WTC11 (cell line): ENCODE results near the gene CEP192. TPM values are rescaled to one million over a fixed set of nuclear protein-coding genes. Genes with fewer than 3 reads are reported as not detected.

ENCODE experiments used
- ATAC-seq: fragments of 200-7000 bp; cut with Tn5 transposase; 2 replicates; pipeline ENCODE4 v1.10.0; 2021; ENCODE audit warnings: mild to moderate bottlenecking, moderate library complexity
- CTCF ChIA-PET: fragments of 300-600 bp; sonication (Branson Sonifier 250); formaldehyde crosslinking; loops from one replicate; lab custom pipeline; 2021; ENCODE audit warnings: antibody characterized with exemption; lab: Charles Lee
- POLR2A ChIA-PET: fragments of 350-600 bp; sonication (Branson Sonifier 250); formaldehyde crosslinking; loops from one replicate; lab custom pipeline; 2021; ENCODE audit warnings: antibody characterized with exemption; lab: Charles Lee
- DNase-seq: peaks from one replicate; pipeline ENCODE4 v3.0.0; 2021; ENCODE audit warnings: low spot score
- H3K27ac Mint-ChIP-seq: 2 replicates; pipeline ENCODE4 v1.8.0; 2021; ENCODE audit warnings: mixed read lengths
- H3K27me3 Mint-ChIP-seq: 2 replicates; pipeline ENCODE4 v1.8.0; 2021; ENCODE audit warnings: low read depth, mild to moderate bottlenecking, moderate library complexity, mixed read lengths
- H3K36me3 Mint-ChIP-seq: 2 replicates; pipeline ENCODE4 v1.8.0; 2021; ENCODE audit warnings: mixed read lengths
- H3K4me1 Mint-ChIP-seq: 2 replicates; pipeline ENCODE4 v1.8.0; 2022; ENCODE audit warnings: mixed read lengths
- H3K4me3 Mint-ChIP-seq: 2 replicates; pipeline ENCODE4 v1.8.0; 2021; ENCODE audit warnings: mild to moderate bottlenecking, moderate library complexity, mixed read lengths
- H3K9me3 Mint-ChIP-seq: 2 replicates; pipeline ENCODE4 v1.8.0; 2021; ENCODE audit warnings: mixed read lengths
- ATF1 ChIP-seq: sonication (generic); formaldehyde crosslinking; IDR thresholded peaks from 2 replicates; pipeline ENCODE4 v1.8.1; 2023; ENCODE audit warnings: mild to moderate bottlenecking, moderate library complexity, missing genetic modification reagents
- FOXK1 ChIP-seq: sonication (generic); formaldehyde crosslinking; IDR thresholded peaks from 2 replicates; pipeline ENCODE4 v1.8.0; 2022; ENCODE audit warnings: mild to moderate bottlenecking, moderate library complexity, missing genetic modification reagents
- FOXP1 ChIP-seq: sonication (generic); formaldehyde crosslinking; IDR thresholded peaks from 2 replicates; pipeline ENCODE4 v1.8.0; 2022; ENCODE audit warnings: missing genetic modification reagents, mild to moderate bottlenecking, moderate library complexity, borderline replicate concordance
- GABPB1 ChIP-seq: sonication (generic); formaldehyde crosslinking; IDR thresholded peaks from 2 replicates; pipeline ENCODE4 v1.8.1; 2023; ENCODE audit warnings: mild to moderate bottlenecking, missing genetic modification reagents
- GRHL2 ChIP-seq: fragments of 250-450 bp; sonication (Bioruptor Pico); IDR thresholded peaks from 2 replicates; pipeline ENCODE4 v1.8.0; 2022; ENCODE audit warnings: mild to moderate bottlenecking, moderate library complexity; ENCODE audit not compliant: insufficient replicate concordance, severe bottlenecking
- HMGA2 ChIP-seq: fragments of 250-450 bp; sonication (Bioruptor Pico); IDR thresholded peaks from 2 replicates; pipeline ENCODE4 v1.4.0; 2021; ENCODE audit warnings: mild to moderate bottlenecking, moderate library complexity
- NFYB ChIP-seq: sonication (generic); formaldehyde crosslinking; conservative IDR thresholded peaks from 2 replicates; pipeline ENCODE4 v1.8.0; 2022; ENCODE audit warnings: low read depth, missing genetic modification reagents
- SMAD4 ChIP-seq: sonication (generic); formaldehyde crosslinking; IDR thresholded peaks from 2 replicates; pipeline ENCODE4 v1.8.0; 2022; ENCODE audit warnings: mild to moderate bottlenecking, missing genetic modification reagents
- ZNF121 ChIP-seq: sonication (generic); formaldehyde crosslinking; IDR thresholded peaks from 2 replicates; pipeline ENCODE4 v1.8.0; 2023; ENCODE audit warnings: missing genetic modification reagents
- ZNF263 ChIP-seq: sonication (generic); formaldehyde crosslinking; IDR thresholded peaks from 2 replicates; pipeline ENCODE4 v1.8.1; 2022; ENCODE audit warnings: low read depth, mild to moderate bottlenecking, moderate library complexity, missing genetic modification reagents
- ZNF396 ChIP-seq: fragments of 250-450 bp; sonication (Bioruptor Pico); IDR thresholded peaks from 2 replicates; pipeline ENCODE4 v1.8.0; 2021; ENCODE audit warnings: mild to moderate bottlenecking, moderate library complexity, borderline replicate concordance
- ZNF423 ChIP-seq: fragments of 250-450 bp; sonication (Bioruptor Pico); IDR thresholded peaks from 2 replicates; pipeline ENCODE4 v2.1.2; 2022; ENCODE audit warnings: mild to moderate bottlenecking, moderate library complexity
- total RNA-seq: library from RNA; stranded (reverse); gene quantifications from 3 replicates; pipeline ENCODE4 v1.2.3, GENCODE V29; 2021
- TF ChIP-seq, protein P1 (sequence below): sonication (generic); formaldehyde crosslinking; IDR thresholded peaks from 2 replicates; pipeline ENCODE4 v1.8.1; 2023; ENCODE audit warnings: mild to moderate bottlenecking, missing genetic modification reagents
- TF ChIP-seq, protein P2 (sequence below): sonication (generic); formaldehyde crosslinking; IDR thresholded peaks from 2 replicates; pipeline ENCODE4 v1.8.1; 2023; ENCODE audit warnings: mild to moderate bottlenecking, missing genetic modification reagents, moderate library complexity
- TF ChIP-seq, protein P3 (sequence below): fragments of 250-450 bp; sonication (Bioruptor Pico); IDR thresholded peaks from 2 replicates; pipeline ENCODE4 v1.9.0; 2021; ENCODE audit warnings: mild to moderate bottlenecking
- TF ChIP-seq, protein P4 (sequence below): fragments of 200-600 bp; IDR thresholded peaks from 2 replicates; pipeline ENCODE4 v1.8.0; 2022; ENCODE audit warnings: antibody characterized with exemption
- TF ChIP-seq, protein P5 (sequence below): fragments of 250-450 bp; sonication (Bioruptor Pico); IDR thresholded peaks from 2 replicates; pipeline ENCODE4 v1.8.0; 2021; ENCODE audit warnings: mild to moderate bottlenecking
- TF ChIP-seq, protein P6 (sequence below): sonication (generic); formaldehyde crosslinking; IDR thresholded peaks from 2 replicates; pipeline ENCODE4 v1.8.0; 2022; ENCODE audit warnings: missing genetic modification reagents
- TF ChIP-seq, protein P7 (sequence below): sonication (generic); formaldehyde crosslinking; IDR thresholded peaks from 2 replicates; pipeline ENCODE4 v1.8.0; 2022; ENCODE audit warnings: mild to moderate bottlenecking, missing genetic modification reagents

CEP192 gene
- total RNA-seq, 1 experiment from 2014 or later = 25.4 TPM

DNA sequence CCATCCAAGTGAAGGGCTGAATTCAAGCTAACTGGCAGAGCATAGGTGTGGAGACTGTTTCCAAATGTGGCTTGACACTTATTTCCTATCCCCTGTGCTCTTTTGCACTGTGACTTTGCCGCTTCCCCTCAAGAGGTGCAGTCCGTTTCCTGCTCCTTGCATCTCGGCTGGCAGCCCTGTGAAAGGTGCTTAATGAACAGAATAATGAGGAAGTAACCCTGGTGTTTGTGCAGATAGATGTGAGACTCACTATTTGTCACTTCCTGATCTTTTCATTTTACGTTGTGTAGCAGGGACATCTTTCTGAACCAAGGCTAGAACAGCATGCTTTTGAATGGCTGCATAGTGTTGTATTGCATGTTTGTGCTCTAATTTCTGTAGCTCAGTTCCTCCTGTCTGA, 60.8 kb downstream of the CEP192 start:
- ChIA-PET POLR2A (no interaction called here), CTCF (no interaction called here)
- no peak for DNase-seq
- Mint-ChIP-seq H3K9me3 (no peaks in the 10 kb centered on the region), H3K27ac (0 out of 2 replicates have a peak overlapping the region, but pooled peaks have one; percentile 25), H3K4me3 (no peak overlapping the region), H3K27me3 (no peaks in the 10 kb centered on the region), H3K4me1 (no peaks in the 10 kb centered on the region), H3K36me3 (peaks cover 66% of the 10 kb centered on the region)
- no peak for ATAC-seq
- TF ChIP-seq SMAD4 = no peak
- no peak for TF ChIP-seq GRHL2
- TF ChIP-seq, protein P1, sequence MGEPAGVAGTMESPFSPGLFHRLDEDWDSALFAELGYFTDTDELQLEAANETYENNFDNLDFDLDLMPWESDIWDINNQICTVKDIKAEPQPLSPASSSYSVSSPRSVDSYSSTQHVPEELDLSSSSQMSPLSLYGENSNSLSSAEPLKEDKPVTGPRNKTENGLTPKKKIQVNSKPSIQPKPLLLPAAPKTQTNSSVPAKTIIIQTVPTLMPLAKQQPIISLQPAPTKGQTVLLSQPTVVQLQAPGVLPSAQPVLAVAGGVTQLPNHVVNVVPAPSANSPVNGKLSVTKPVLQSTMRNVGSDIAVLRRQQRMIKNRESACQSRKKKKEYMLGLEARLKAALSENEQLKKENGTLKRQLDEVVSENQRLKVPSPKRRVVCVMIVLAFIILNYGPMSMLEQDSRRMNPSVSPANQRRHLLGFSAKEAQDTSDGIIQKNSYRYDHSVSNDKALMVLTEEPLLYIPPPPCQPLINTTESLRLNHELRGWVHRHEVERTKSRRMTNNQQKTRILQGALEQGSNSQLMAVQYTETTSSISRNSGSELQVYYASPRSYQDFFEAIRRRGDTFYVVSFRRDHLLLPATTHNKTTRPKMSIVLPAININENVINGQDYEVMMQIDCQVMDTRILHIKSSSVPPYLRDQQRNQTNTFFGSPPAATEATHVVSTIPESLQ (CRISPR knock-in tag) = no peak
- TF ChIP-seq ZNF423 (CRISPR knock-in tag) = no peak
- TF ChIP-seq, protein P2, sequence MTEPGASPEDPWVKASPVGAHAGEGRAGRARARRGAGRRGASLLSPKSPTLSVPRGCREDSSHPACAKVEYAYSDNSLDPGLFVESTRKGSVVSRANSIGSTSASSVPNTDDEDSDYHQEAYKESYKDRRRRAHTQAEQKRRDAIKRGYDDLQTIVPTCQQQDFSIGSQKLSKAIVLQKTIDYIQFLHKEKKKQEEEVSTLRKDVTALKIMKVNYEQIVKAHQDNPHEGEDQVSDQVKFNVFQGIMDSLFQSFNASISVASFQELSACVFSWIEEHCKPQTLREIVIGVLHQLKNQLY (CRISPR knock-in tag) = no peak
- TF ChIP-seq, protein P3, sequence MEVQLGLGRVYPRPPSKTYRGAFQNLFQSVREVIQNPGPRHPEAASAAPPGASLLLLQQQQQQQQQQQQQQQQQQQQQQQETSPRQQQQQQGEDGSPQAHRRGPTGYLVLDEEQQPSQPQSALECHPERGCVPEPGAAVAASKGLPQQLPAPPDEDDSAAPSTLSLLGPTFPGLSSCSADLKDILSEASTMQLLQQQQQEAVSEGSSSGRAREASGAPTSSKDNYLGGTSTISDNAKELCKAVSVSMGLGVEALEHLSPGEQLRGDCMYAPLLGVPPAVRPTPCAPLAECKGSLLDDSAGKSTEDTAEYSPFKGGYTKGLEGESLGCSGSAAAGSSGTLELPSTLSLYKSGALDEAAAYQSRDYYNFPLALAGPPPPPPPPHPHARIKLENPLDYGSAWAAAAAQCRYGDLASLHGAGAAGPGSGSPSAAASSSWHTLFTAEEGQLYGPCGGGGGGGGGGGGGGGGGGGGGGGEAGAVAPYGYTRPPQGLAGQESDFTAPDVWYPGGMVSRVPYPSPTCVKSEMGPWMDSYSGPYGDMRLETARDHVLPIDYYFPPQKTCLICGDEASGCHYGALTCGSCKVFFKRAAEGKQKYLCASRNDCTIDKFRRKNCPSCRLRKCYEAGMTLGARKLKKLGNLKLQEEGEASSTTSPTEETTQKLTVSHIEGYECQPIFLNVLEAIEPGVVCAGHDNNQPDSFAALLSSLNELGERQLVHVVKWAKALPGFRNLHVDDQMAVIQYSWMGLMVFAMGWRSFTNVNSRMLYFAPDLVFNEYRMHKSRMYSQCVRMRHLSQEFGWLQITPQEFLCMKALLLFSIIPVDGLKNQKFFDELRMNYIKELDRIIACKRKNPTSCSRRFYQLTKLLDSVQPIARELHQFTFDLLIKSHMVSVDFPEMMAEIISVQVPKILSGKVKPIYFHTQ (CRISPR knock-in tag) = no peak
- TF ChIP-seq, protein P4, sequence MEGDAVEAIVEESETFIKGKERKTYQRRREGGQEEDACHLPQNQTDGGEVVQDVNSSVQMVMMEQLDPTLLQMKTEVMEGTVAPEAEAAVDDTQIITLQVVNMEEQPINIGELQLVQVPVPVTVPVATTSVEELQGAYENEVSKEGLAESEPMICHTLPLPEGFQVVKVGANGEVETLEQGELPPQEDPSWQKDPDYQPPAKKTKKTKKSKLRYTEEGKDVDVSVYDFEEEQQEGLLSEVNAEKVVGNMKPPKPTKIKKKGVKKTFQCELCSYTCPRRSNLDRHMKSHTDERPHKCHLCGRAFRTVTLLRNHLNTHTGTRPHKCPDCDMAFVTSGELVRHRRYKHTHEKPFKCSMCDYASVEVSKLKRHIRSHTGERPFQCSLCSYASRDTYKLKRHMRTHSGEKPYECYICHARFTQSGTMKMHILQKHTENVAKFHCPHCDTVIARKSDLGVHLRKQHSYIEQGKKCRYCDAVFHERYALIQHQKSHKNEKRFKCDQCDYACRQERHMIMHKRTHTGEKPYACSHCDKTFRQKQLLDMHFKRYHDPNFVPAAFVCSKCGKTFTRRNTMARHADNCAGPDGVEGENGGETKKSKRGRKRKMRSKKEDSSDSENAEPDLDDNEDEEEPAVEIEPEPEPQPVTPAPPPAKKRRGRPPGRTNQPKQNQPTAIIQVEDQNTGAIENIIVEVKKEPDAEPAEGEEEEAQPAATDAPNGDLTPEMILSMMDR = no peak
- TF ChIP-seq FOXK1 (CRISPR knock-in tag) = no peak
- TF ChIP-seq, protein P5, sequence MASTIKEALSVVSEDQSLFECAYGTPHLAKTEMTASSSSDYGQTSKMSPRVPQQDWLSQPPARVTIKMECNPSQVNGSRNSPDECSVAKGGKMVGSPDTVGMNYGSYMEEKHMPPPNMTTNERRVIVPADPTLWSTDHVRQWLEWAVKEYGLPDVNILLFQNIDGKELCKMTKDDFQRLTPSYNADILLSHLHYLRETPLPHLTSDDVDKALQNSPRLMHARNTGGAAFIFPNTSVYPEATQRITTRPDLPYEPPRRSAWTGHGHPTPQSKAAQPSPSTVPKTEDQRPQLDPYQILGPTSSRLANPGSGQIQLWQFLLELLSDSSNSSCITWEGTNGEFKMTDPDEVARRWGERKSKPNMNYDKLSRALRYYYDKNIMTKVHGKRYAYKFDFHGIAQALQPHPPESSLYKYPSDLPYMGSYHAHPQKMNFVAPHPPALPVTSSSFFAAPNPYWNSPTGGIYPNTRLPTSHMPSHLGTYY (CRISPR knock-in tag) = no peak
- TF ChIP-seq, protein P6, sequence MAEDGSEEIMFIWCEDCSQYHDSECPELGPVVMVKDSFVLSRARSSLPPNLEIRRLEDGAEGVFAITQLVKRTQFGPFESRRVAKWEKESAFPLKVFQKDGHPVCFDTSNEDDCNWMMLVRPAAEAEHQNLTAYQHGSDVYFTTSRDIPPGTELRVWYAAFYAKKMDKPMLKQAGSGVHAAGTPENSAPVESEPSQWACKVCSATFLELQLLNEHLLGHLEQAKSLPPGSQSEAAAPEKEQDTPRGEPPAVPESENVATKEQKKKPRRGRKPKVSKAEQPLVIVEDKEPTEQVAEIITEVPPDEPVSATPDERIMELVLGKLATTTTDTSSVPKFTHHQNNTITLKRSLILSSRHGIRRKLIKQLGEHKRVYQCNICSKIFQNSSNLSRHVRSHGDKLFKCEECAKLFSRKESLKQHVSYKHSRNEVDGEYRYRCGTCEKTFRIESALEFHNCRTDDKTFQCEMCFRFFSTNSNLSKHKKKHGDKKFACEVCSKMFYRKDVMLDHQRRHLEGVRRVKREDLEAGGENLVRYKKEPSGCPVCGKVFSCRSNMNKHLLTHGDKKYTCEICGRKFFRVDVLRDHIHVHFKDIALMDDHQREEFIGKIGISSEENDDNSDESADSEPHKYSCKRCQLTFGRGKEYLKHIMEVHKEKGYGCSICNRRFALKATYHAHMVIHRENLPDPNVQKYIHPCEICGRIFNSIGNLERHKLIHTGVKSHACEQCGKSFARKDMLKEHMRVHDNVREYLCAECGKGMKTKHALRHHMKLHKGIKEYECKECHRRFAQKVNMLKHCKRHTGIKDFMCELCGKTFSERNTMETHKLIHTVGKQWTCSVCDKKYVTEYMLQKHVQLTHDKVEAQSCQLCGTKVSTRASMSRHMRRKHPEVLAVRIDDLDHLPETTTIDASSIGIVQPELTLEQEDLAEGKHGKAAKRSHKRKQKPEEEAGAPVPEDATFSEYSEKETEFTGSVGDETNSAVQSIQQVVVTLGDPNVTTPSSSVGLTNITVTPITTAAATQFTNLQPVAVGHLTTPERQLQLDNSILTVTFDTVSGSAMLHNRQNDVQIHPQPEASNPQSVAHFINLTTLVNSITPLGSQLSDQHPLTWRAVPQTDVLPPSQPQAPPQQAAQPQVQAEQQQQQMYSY = no peak
- no peak for TF ChIP-seq GABPB1 (CRISPR knock-in tag)

DNA sequence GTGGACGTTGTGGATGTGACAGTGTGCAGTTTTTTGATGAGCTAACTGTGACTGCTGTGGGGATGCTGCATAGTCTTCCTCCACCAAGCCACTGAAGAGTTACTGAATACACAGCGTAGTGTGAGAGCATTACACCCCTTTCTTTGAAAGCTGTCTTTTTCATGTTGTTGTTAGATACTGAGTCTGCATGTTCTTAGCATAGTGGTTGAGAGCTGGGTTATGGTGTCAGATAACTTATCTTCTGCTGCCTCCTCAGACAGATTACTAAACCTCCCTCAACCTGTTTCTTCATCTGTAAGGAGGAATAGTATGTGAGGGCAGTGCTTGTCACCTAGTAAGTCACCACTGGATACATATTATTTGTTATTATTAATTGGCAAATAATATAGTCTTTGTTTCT, 63.2 kb downstream of the CEP192 start:
- ChIA-PET CTCF (no interaction called here), POLR2A (no interaction called here)
- H3K4me1 Mint-ChIP-seq = no peaks in the 10 kb centered on the region
- no peak overlapping the region for H3K27ac Mint-ChIP-seq
- no peaks in the 10 kb centered on the region for H3K9me3 Mint-ChIP-seq
- no peak overlapping the region for H3K4me3 Mint-ChIP-seq
- no peaks in the 10 kb centered on the region for H3K27me3 Mint-ChIP-seq
- ATAC-seq (no peak), DNase-seq (no peak)
- peaks cover 63% of the 10 kb centered on the region for H3K36me3 Mint-ChIP-seq
- TF ChIP-seq FOXP1 (CRISPR knock-in tag) (no peak), ZNF396 (CRISPR knock-in tag) (no peak), HMGA2 (no peak), ATF1 (CRISPR knock-in tag) (no peak), NFYB (CRISPR knock-in tag) (no peak), ZNF263 (no peak), ZNF121 (CRISPR knock-in tag) (no peak)
- TF ChIP-seq, protein P7, sequence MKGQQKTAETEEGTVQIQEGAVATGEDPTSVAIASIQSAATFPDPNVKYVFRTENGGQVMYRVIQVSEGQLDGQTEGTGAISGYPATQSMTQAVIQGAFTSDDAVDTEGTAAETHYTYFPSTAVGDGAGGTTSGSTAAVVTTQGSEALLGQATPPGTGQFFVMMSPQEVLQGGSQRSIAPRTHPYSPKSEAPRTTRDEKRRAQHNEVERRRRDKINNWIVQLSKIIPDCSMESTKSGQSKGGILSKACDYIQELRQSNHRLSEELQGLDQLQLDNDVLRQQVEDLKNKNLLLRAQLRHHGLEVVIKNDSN (CRISPR knock-in tag) = no peak
- TF ChIP-seq, protein P6 = no peak
